Stimulated activated naive CD8-positive, alpha-beta T cell treated with anti-CD3 and anti-CD28 coated beads, Interleukin-15, amount 100 ng/mL, for 72 hours (primary cell): ENCODE measurements around the gene AOAH.

Source experiments
- ATAC-seq: fragments of 150-1000 bp; cut with Tn5 transposase; 2 replicates; pipeline ENCODE4 v1.10.0; 2021; ENCODE audit warnings: mild to moderate bottlenecking, moderate library complexity
- DNase-seq, 2 donors: peaks; one replicate each; pipeline ENCODE4 v3.0.0; 2021 to 2022
- H3K27ac Mint-ChIP-seq, 2 donors: one replicate each; pipeline ENCODE4 v1.8.0; 2022; ENCODE audit warnings: mild to moderate bottlenecking in 2 of 2, mixed read lengths in 2 of 2, moderate library complexity in 2 of 2
- H3K27me3 Mint-ChIP-seq: one replicate; pipeline ENCODE4 v1.8.0; 2022; ENCODE audit warnings: mixed read lengths
- H3K4me1 Mint-ChIP-seq: one replicate; pipeline ENCODE4 v1.8.0; 2022; ENCODE audit warnings: mild to moderate bottlenecking, mixed read lengths
- H3K4me3 Mint-ChIP-seq, 2 donors: one replicate each; pipeline ENCODE4 v1.8.0; 2022; ENCODE audit warnings: mild to moderate bottlenecking in 2 of 2, mixed read lengths in 2 of 2, moderate library complexity in 1 of 2
- H3K9me3 Mint-ChIP-seq, 2 donors: one replicate each; pipeline ENCODE4 v1.8.0; 2022; ENCODE audit warnings: mixed read lengths in 2 of 2

AOAH gene

GRCh38 chr7:36644625-36645422 lies 79.5 kb downstream of the AOAH start:
- H3K4me3 Mint-ChIP-seq = no peak overlapping the region
- no peak for ATAC-seq

DNA sequence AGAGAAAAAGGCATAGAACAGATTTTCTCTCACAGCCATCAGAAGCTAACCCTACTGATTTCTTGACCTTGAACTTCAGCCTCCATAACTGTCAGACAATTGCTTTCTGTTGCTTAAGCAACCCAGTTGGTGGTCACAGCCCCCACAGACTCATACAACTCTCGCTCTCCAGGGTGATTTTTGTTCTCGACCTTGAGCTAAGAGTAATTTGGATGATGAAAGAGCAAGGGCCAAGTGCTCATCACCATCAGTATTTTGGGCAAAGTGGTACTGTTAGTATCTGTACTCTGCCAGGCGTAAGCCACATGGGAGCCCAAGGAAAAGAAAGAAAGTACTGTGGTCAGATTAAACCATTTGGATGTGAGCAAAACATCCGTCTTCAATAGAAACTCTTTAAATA lies 81.9 kb downstream of the AOAH start:
- DNase-seq (peak in 1 of 2 donors; percentile 26), ATAC-seq (peak; percentile 47)
- Mint-ChIP-seq H3K27ac (no peak overlapping the region), H3K9me3 (peaks cover 0 to 6% of the 10 kb centered on the region in 2 donors), H3K4me1 (peaks cover 87% of the 10 kb centered on the region), H3K4me3 (no peak overlapping the region), H3K27me3 (no peaks in the 10 kb centered on the region)

More at GRCh38 chr7:36644625-36645422, 79.5 kb downstream of the AOAH start:
- peak overlapping the region in 1 of 2 donors; percentile 93 for H3K27ac Mint-ChIP-seq
- peaks cover 63% of the 10 kb centered on the region for H3K4me1 Mint-ChIP-seq
- DNase-seq = no peak
- H3K27me3 Mint-ChIP-seq = no peaks in the 10 kb centered on the region
- H3K9me3 Mint-ChIP-seq = peaks cover 5 to 10% of the 10 kb centered on the region in 2 donors

- Mint-ChIP-seq H3K4me3 (no peak overlapping the region), H3K4me1 (peaks cover 91% of the 10 kb centered on the region), H3K27ac (no peak overlapping the region), H3K9me3 (peaks cover 0 to 6% of the 10 kb centered on the region in 2 donors), H3K27me3 (no peaks in the 10 kb centered on the region)
- ATAC-seq (no peak), DNase-seq (no peak)
Observed at GRCh38 chr7:36642010-36642409, 82.3 kb downstream of the AOAH start.

- Mint-ChIP-seq H3K27me3 (no peaks in the 10 kb centered on the region), H3K27ac (peak overlapping the region in 1 of 2 donors; percentile 29), H3K4me1 (peaks cover 87% of the 10 kb centered on the region), H3K4me3 (no peak overlapping the region), H3K9me3 (peaks cover 0 to 6% of the 10 kb centered on the region in 2 donors)
- DNase-seq (no peak), ATAC-seq (no peak)
Observed at GRCh38 chr7:36640682-36641081, 83.6 kb downstream of the AOAH start.

DNA sequence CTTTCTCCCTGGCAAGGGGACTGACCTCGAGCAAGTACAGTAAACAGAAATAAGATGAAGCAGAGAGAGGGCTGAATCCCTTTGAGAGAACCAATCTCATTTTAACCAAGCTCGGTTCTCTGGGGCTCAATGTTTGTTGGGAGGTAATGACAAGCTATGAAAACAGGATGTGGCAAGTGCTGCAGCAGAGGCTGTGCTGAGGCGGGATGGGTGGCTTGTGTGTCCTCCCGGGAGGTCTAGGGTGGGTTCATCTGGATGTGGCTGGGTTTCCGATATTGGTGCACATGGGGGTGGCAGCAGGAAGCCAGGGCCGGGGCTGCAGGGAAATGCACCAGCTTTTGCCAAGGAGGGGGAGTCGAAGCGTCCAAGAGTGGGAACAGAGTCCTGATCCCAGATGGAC lies 84.5 kb downstream of the AOAH start:
- peaks cover 78% of the 10 kb centered on the region for H3K4me1 Mint-ChIP-seq
- peaks cover 0 to 6% of the 10 kb centered on the region in 2 donors for H3K9me3 Mint-ChIP-seq
- peak overlapping the region; percentile 92 for H3K27ac Mint-ChIP-seq
- ATAC-seq = peak; percentile 92
- H3K4me3 Mint-ChIP-seq = peak overlapping the region; percentile 70 to 71
- no peaks in the 10 kb centered on the region for H3K27me3 Mint-ChIP-seq
- peak; percentile 19 to 60 for DNase-seq

DNA sequence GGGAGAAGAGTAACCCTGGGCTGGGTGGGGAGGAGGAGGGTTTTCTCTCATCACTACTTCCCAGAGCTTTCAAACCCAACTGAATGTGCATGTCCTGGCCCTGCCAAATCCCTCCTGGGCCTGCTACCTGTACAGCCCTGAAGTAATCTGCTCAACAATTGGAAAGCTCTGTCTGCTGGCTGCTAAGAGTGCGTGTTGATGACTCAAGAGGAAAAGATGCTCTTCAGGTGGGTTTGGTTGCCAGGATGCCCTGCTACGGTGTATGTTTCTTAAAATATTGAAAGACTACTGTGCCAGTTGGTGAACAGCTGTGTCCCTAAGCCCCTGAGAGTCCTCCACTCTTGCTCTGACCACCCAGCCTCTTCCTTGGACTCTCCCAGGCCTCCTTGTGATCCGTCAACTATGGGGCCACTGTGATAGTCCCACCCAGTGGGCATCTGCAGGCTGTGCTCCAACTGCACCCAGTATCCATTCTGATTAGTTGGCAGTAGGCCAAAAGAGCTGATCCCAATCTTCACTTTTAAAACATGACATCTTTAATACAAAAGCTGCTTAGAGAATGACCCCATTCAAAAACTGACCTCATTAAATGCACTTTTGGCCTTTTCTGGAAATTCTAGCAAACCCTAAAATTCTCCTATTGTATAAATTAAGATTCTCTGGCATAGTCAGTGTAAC lies 85.6 kb downstream of the AOAH start:
- H3K4me3 Mint-ChIP-seq = no peak overlapping the region
- DNase-seq (no peak), ATAC-seq (no peak)
- peaks cover 67% of the 10 kb centered on the region for H3K4me1 Mint-ChIP-seq
- H3K9me3 Mint-ChIP-seq = peaks cover 0 to 2% of the 10 kb centered on the region in 2 donors
- peak overlapping the region in 1 of 2 donors; percentile 94 for H3K27ac Mint-ChIP-seq
- no peaks in the 10 kb centered on the region for H3K27me3 Mint-ChIP-seq

DNA sequence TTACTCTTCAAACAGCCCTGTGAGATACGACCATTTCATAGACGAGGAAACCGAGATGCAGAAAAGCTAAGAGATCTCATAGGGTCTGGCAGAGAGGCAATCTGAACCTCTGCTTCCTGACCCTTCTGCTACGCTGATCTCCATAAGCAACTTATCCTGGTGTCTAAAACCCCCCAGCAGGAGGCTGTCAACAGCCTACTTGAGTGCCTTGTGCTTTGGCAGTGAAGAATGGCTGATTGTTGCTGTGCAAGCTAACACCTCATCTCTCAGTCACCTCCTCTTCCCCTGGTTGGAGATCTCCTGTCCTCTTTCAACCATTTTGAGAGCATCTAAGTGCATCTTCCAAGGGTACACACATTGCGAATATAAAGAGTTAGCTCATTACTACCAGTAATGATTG lies 86.2 kb downstream of the AOAH start:
- DNase-seq (no peak), ATAC-seq (no peak)
- Mint-ChIP-seq H3K4me3 (no peak overlapping the region), H3K4me1 (peaks cover 67% of the 10 kb centered on the region), H3K27ac (peak overlapping the region; percentile 28 to 90), H3K27me3 (no peaks in the 10 kb centered on the region), H3K9me3 (no peaks in the 10 kb centered on the region)

GRCh38 chr7:36637417-36637816 lies 86.9 kb downstream of the AOAH start:
- no peak overlapping the region for H3K4me3 Mint-ChIP-seq
- DNase-seq (no peak), ATAC-seq (no peak)
- no peak overlapping the region for H3K27ac Mint-ChIP-seq
- no peaks in the 10 kb centered on the region for H3K27me3 Mint-ChIP-seq
- H3K4me1 Mint-ChIP-seq = peaks cover 61% of the 10 kb centered on the region
- H3K9me3 Mint-ChIP-seq = no peaks in the 10 kb centered on the region

GRCh38 chr7:36636126-36636525 lies 88.2 kb downstream of the AOAH start:
- ATAC-seq (no peak), DNase-seq (no peak)
- Mint-ChIP-seq H3K9me3 (no peaks in the 10 kb centered on the region), H3K27ac (no peak overlapping the region), H3K27me3 (no peaks in the 10 kb centered on the region), H3K4me1 (peaks cover 54% of the 10 kb centered on the region), H3K4me3 (no peak overlapping the region)

DNA sequence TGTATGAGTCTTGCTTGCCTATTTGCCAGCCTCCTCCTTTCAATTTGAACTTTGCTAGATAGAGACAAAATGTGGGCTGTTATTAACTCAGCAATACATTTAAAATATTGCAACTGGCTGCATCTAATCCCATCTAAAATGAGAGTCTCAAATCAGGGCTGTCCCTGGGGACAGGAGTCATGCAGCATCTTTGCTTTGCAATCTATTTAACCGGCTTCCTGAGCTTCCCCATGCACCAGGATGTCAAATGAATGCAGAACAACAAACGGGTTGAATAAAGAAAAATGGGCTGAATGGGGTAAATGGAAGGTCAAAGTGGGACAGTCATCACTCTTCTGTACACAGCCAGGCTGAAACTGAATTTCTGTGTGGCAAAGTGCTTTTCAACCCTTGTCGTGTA lies 89.2 kb downstream of the AOAH start:
- H3K9me3 Mint-ChIP-seq = no peaks in the 10 kb centered on the region
- no peak for ATAC-seq
- H3K4me3 Mint-ChIP-seq = no peak overlapping the region
- DNase-seq = no peak
- H3K27ac Mint-ChIP-seq = no peak overlapping the region
- H3K4me1 Mint-ChIP-seq = peaks cover 43% of the 10 kb centered on the region
- no peaks in the 10 kb centered on the region for H3K27me3 Mint-ChIP-seq

DNA sequence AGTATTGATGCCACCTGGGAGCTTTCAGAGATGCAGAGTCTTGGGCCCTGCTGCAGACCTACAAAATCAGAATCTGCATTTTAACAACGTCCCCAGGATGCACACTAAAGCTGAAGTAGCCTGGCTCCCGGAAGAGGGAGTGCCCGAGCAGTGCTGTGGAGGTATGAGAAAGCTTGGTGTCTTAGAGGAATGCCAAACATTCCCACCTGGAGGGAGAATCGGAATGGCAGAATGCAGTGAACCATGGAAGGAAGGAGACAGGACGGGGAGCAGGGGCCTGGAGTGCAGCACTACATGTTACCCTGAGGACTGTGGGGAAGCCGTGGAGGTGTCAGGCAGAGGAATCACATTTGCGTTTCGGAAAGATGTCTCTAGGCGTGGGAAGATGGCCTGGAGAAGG lies 90.9 kb downstream of the AOAH start:
- no peaks in the 10 kb centered on the region for H3K27me3 Mint-ChIP-seq
- H3K4me3 Mint-ChIP-seq = no peak overlapping the region
- no peak overlapping the region for H3K27ac Mint-ChIP-seq
- ATAC-seq = no peak
- H3K4me1 Mint-ChIP-seq = peaks cover 28% of the 10 kb centered on the region
- DNase-seq = no peak
- no peaks in the 10 kb centered on the region for H3K9me3 Mint-ChIP-seq

DNA sequence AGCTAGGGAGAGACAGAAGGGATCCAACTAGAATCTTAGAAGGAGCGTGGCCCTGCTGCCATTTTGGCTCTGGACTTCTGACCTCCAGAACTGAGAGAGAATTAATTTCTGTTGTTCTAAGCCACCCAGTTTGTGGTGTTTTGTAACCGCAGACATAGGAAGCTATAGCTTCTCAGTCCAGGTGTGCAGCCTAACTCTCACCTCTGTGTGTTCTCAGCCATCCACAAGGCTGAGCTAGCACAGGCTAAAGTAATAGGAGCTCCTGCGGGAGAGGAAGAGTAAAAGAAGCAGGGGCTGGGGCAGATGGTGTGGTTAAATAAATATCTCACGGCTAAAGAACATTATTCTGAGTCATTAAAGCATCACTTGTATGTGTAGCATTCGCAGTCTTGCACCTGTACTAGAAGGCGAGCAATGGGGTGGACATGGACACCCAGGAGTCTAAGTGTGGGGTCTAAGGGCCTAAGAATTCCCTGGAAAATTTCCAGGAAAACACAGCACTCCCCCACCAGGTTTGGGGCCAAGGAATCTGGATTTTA lies 94.1 kb downstream of the AOAH start:
- H3K4me1 Mint-ChIP-seq = peaks cover 17% of the 10 kb centered on the region
- ATAC-seq (no peak), DNase-seq (no peak)
- H3K4me3 Mint-ChIP-seq = no peak overlapping the region
- no peaks in the 10 kb centered on the region for H3K9me3 Mint-ChIP-seq
- no peaks in the 10 kb centered on the region for H3K27me3 Mint-ChIP-seq
- no peak overlapping the region for H3K27ac Mint-ChIP-seq

GRCh38 chr7:36629351-36629750 lies 94.9 kb downstream of the AOAH start:
- no peaks in the 10 kb centered on the region for H3K9me3 Mint-ChIP-seq
- H3K27me3 Mint-ChIP-seq = no peaks in the 10 kb centered on the region
- no peak overlapping the region for H3K4me3 Mint-ChIP-seq
- H3K4me1 Mint-ChIP-seq = peaks cover 17% of the 10 kb centered on the region
- H3K27ac Mint-ChIP-seq = no peak overlapping the region
- no peak for DNase-seq
- no peak for ATAC-seq

DNA sequence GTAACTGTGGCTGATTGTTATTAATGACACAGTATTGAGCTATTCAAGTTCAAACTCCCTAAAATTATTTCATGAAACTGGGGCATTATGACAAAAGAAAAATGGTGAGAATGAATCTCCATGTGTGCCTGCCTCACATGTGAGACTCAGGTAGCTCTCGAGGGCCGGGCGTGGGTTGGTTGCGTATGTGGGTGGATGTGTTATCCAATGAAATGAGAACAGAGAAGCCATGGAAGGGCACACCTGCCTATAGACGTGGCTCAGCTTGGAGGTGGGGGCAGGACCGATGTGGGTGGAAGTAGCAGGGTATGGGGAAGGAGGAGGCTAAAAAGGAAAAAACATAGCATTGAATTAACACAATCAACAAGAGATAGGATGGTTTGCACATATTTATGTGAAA lies 96.5 kb downstream of the AOAH start:
- ATAC-seq (no peak), DNase-seq (no peak)
- Mint-ChIP-seq H3K9me3 (no peaks in the 10 kb centered on the region), H3K4me1 (peaks cover 11% of the 10 kb centered on the region), H3K27me3 (no peaks in the 10 kb centered on the region), H3K27ac (peak overlapping the region in 1 of 2 donors; percentile 21), H3K4me3 (no peak overlapping the region)

DNA sequence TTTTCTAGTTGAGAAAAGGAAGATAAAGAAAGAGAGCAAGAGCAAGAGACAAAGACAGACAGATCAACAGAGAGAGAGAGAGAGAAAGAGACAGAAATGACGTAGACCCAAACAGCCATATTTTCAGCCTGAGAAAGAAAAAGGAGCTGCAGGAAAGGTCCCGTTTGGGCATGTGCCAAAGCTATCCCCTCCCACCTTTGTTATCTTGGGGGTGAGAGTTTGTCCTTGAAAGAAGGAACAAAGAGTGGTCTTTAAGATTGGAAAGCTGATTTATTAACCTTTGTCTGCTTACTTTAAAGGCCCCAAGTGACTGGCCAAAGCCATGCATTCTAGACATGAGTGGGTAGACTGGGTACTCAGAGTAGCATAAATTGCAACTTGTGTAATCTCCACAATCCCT lies 98.2 kb downstream of the AOAH start:
- no peaks in the 10 kb centered on the region for H3K9me3 Mint-ChIP-seq
- ATAC-seq (no peak), DNase-seq (no peak)
- H3K4me1 Mint-ChIP-seq = peaks cover 13% of the 10 kb centered on the region
- H3K27ac Mint-ChIP-seq = peak overlapping the region in 1 of 2 donors; percentile 29
- no peaks in the 10 kb centered on the region for H3K27me3 Mint-ChIP-seq
- no peak overlapping the region for H3K4me3 Mint-ChIP-seq

- Mint-ChIP-seq H3K4me3 (no peak overlapping the region), H3K9me3 (no peaks in the 10 kb centered on the region), H3K27ac (no peak overlapping the region), H3K27me3 (no peaks in the 10 kb centered on the region), H3K4me1 (peaks cover 13% of the 10 kb centered on the region)
- ATAC-seq (no peak), DNase-seq (no peak)
Observed at GRCh38 chr7:36625247-36625646, 99.0 kb downstream of the AOAH start.
